Heart left ventricle (tissue), 13 donors: ENCODE measurements around the gene RNF4.

Source experiments
- POLR2A ChIP-seq, 2 donors: fragments of 450-650 bp; IDR thresholded peaks; one replicate each; pipeline ENCODE4 v1.6.1; 2017; ENCODE audit warnings: antibody characterized with exemption in 2 of 2, mild to moderate bottlenecking in 2 of 2, moderate library complexity in 2 of 2
- TF ChIP-seq, protein P1 (sequence below), 12 donors: fragments of 200-600 bp; sonication (generic) in 4 of 12; IDR thresholded peaks; one replicate each; pipeline versions ENCODE4 v1.5.0 to v1.8.0; 2018 to 2022; ENCODE audit warnings: antibody characterized with exemption in 12 of 12, mild to moderate bottlenecking in 5 of 12
- donor health status: ischemic (EF 13 %, LVEDD 7.1; RV severe dilation, severe dysfunction).
- donor health status: DM: no; HTN: yes; CAD: no.
- donor health status: DM: no; HTN: no; CAD: no.
- donor health status: ischemic (EF 25% LVEDD 6.9; RV normal size, moderate dysfunction).
- donor health status: ischemic (EF 25% LVEDD 5.7; RV mildly dilated, moderate dysfunction).
- donor health status: ischemic (EF 35%, LVEDD 5.7; RV mildly dilated, moderate dysfunction).
- donor health status: nonischemic (EF 11% LVEDD 7.7; RV severe dilation, severe dysfunction).
- donor health status: DM: yes; HTN: yes; CAD: no.
- donor health status: PGD.
- donor health status: ischemic (EF 29% LVEDD 5.4; RV normal size, mild dysfunction).
- donor health status: nonischemic (EF 23%, LVEDD 6.1; RV moderate dilation, normal function).

DNA sequence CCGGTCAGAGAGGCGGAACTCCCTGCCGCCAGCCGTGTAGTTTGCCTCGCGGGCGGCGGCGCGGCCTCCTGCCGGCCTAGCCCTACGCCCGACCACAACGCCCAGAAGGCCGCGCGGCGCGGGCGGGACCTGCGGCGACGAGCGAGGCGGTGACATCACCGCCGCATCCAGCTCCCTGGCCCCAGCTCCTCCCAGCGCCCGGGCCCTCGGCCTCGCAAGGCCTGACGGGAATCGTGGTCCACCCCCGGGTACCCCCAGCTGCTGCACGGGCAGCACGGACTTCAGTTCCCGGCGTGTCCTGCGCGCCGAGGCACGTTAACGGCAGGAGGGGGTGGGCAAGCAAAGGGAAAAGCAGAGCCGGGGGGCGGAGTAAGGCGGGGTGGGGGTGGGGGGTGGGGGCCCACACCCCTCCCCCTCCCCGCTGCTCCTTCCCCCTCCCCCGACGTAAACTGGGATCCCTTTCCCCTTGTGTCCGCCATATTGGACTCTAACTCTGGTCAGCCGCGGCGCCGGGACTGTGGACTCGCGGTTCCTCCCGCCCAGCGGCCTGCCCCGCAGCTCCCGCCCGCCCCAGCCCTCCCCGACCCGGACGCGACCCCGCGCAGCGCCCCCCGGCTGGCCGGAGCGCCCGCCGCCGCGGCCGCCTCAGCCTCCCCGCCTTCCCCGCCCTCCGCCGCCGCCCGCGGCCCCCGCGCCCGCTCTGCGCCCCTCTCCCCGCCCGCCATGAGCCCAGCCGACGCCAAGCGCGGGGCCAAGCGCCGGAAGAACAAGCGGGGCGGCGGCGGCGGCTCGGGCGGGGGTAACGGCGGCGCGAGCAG is 67.5 kb downstream of the RNF4 start, which contains the start of gene FAM193A:
- TF ChIP-seq, protein P1, sequence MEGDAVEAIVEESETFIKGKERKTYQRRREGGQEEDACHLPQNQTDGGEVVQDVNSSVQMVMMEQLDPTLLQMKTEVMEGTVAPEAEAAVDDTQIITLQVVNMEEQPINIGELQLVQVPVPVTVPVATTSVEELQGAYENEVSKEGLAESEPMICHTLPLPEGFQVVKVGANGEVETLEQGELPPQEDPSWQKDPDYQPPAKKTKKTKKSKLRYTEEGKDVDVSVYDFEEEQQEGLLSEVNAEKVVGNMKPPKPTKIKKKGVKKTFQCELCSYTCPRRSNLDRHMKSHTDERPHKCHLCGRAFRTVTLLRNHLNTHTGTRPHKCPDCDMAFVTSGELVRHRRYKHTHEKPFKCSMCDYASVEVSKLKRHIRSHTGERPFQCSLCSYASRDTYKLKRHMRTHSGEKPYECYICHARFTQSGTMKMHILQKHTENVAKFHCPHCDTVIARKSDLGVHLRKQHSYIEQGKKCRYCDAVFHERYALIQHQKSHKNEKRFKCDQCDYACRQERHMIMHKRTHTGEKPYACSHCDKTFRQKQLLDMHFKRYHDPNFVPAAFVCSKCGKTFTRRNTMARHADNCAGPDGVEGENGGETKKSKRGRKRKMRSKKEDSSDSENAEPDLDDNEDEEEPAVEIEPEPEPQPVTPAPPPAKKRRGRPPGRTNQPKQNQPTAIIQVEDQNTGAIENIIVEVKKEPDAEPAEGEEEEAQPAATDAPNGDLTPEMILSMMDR (IDR thresholded peaks at IDR 0.05): peak in 3 of 12 donors; percentile 5 to 15 (median 11)
- peak in 1 of 2 donors; percentile 73 for TF ChIP-seq POLR2A (IDR thresholded peaks at IDR 0.05)
